WTC11 (cell line): Measurements from ENCODE around the gene JMJD8. TPM values are rescaled to one million over a fixed set of nuclear protein-coding genes. Genes with fewer than 3 reads are reported as not detected.
A peak's percentile ranks its signal among the peaks of the same experiment; 100 is the strongest.

Experiments
- EMX1 ChIP-seq: fragments of 250-450 bp; sonication (Bioruptor Pico); IDR thresholded peaks from 2 replicates; pipeline ENCODE4 v1.8.0; 2021; ENCODE audit warnings: mild to moderate bottlenecking
- ESRRA ChIP-seq: sonication (generic); formaldehyde crosslinking; IDR thresholded peaks from 2 replicates; pipeline ENCODE4 v1.8.1; 2022; ENCODE audit warnings: mild to moderate bottlenecking, missing genetic modification reagents, borderline replicate concordance
- FOXJ3 ChIP-seq: sonication (generic); formaldehyde crosslinking; IDR thresholded peaks from 2 replicates; pipeline ENCODE4 v1.9.0; 2021; ENCODE audit warnings: missing genetic modification reagents, mild to moderate bottlenecking, borderline replicate concordance
- FOXK1 ChIP-seq: sonication (generic); formaldehyde crosslinking; IDR thresholded peaks from 2 replicates; pipeline ENCODE4 v1.8.0; 2022; ENCODE audit warnings: mild to moderate bottlenecking, moderate library complexity, missing genetic modification reagents
- GRHL2 ChIP-seq: fragments of 250-450 bp; sonication (Bioruptor Pico); IDR thresholded peaks from 2 replicates; pipeline ENCODE4 v1.8.0; 2022; ENCODE audit warnings: mild to moderate bottlenecking, moderate library complexity; ENCODE audit not compliant: insufficient replicate concordance, severe bottlenecking
- IRF2 ChIP-seq: sonication (generic); formaldehyde crosslinking; IDR thresholded peaks from 2 replicates; pipeline ENCODE4 v1.8.0; 2022; ENCODE audit warnings: low read depth, missing genetic modification reagents, borderline replicate concordance
- NFYB ChIP-seq: sonication (generic); formaldehyde crosslinking; conservative IDR thresholded peaks from 2 replicates; pipeline ENCODE4 v1.8.0; 2022; ENCODE audit warnings: low read depth, missing genetic modification reagents
- PRDM15 ChIP-seq: sonication (generic); formaldehyde crosslinking; IDR thresholded peaks from 2 replicates; pipeline ENCODE4 v1.8.0; 2022; ENCODE audit warnings: missing genetic modification reagents
- PRRX2 ChIP-seq: fragments of 250-450 bp; sonication (Bioruptor Pico); IDR thresholded peaks from 2 replicates; pipeline ENCODE4 v1.8.0; 2021; ENCODE audit warnings: mild to moderate bottlenecking
- SMAD4 ChIP-seq: sonication (generic); formaldehyde crosslinking; IDR thresholded peaks from 2 replicates; pipeline ENCODE4 v1.8.0; 2022; ENCODE audit warnings: mild to moderate bottlenecking, missing genetic modification reagents
- TEAD4 ChIP-seq: sonication (generic); formaldehyde crosslinking; IDR thresholded peaks from 2 replicates; pipeline ENCODE4 v1.8.0; 2022; ENCODE audit warnings: mild to moderate bottlenecking, missing genetic modification reagents
- ZNF121 ChIP-seq: sonication (generic); formaldehyde crosslinking; IDR thresholded peaks from 2 replicates; pipeline ENCODE4 v1.8.0; 2023; ENCODE audit warnings: missing genetic modification reagents
- ZNF232 ChIP-seq: sonication (generic); formaldehyde crosslinking; IDR thresholded peaks from 2 replicates; pipeline ENCODE4 v1.8.0; 2022; ENCODE audit warnings: mild to moderate bottlenecking, missing genetic modification reagents
- ZNF263 ChIP-seq: sonication (generic); formaldehyde crosslinking; IDR thresholded peaks from 2 replicates; pipeline ENCODE4 v1.8.1; 2022; ENCODE audit warnings: low read depth, mild to moderate bottlenecking, moderate library complexity, missing genetic modification reagents
- ZNF423 ChIP-seq: fragments of 250-450 bp; sonication (Bioruptor Pico); IDR thresholded peaks from 2 replicates; pipeline ENCODE4 v2.1.2; 2022; ENCODE audit warnings: mild to moderate bottlenecking, moderate library complexity
- ZSCAN18 ChIP-seq: fragments of 250-450 bp; sonication (Bioruptor Pico); IDR thresholded peaks from 2 replicates; pipeline ENCODE4 v2.1.2; 2022; ENCODE audit warnings: mild to moderate bottlenecking, moderate library complexity
- total RNA-seq: library from RNA; stranded (reverse); gene quantifications from 3 replicates; pipeline ENCODE4 v1.2.3, GENCODE V29; 2021
- TF ChIP-seq, protein P1 (sequence below): sonication (generic); formaldehyde crosslinking; IDR thresholded peaks from 2 replicates; pipeline ENCODE4 v1.8.0; 2023; ENCODE audit warnings: mild to moderate bottlenecking, missing genetic modification reagents
- TF ChIP-seq, protein P2 (sequence below): sonication (generic); formaldehyde crosslinking; conservative IDR thresholded peaks from 2 replicates; pipeline ENCODE4 v1.8.1; 2023; ENCODE audit warnings: mild to moderate bottlenecking, low read depth, missing genetic modification reagents, moderate library complexity
- TF ChIP-seq, protein P3 (sequence below): sonication (generic); formaldehyde crosslinking; IDR thresholded peaks from 2 replicates; pipeline ENCODE4 v1.8.1; 2022; ENCODE audit warnings: mild to moderate bottlenecking, moderate library complexity, missing genetic modification reagents
- TF ChIP-seq, protein P4 (sequence below): sonication (generic); formaldehyde crosslinking; IDR thresholded peaks from 2 replicates; pipeline ENCODE4 v1.8.0; 2023; ENCODE audit warnings: missing genetic modification reagents, mild to moderate bottlenecking, borderline replicate concordance

JMJD8 gene
- total RNA-seq, 1 experiment from 2014 or later, result 61.2 TPM

GRCh38 chr16:700684-701584 is 16.8 kb upstream of the JMJD8 start (continued):
- TF ChIP-seq PRDM15 (CRISPR knock-in tag) (no peak; the same call in 1 of the 2 replicates), IRF2 (CRISPR knock-in tag) (0 out of 2 replicates have a peak, but pooled peaks have one; percentile 75), ESRRA (CRISPR knock-in tag) (peak; percentile 97), TEAD4 (CRISPR knock-in tag) (peak; percentile 89; the same call in 1 of the 2 replicates), PRRX2 (CRISPR knock-in tag) (no peak), GRHL2 (CRISPR knock-in tag) (no peak), ZNF423 (CRISPR knock-in tag) (no peak), FOXJ3 (CRISPR knock-in tag) (no peak), SMAD4 (CRISPR knock-in tag) (peak; percentile 89; the same call in 1 of the 2 replicates), NFYB (CRISPR knock-in tag) (peak; percentile 54; the same call in 1 of the 2 replicates), FOXK1 (CRISPR knock-in tag) (peak; percentile 86), ZNF263 (CRISPR knock-in tag) (peak; percentile 70; the same call in 1 of the 2 replicates), ZSCAN18 (CRISPR knock-in tag) (no peak), ZNF121 (CRISPR knock-in tag) (no peak), ZNF232 (peak; percentile 93), EMX1 (CRISPR knock-in tag) (no peak)
- TF ChIP-seq, protein P1, sequence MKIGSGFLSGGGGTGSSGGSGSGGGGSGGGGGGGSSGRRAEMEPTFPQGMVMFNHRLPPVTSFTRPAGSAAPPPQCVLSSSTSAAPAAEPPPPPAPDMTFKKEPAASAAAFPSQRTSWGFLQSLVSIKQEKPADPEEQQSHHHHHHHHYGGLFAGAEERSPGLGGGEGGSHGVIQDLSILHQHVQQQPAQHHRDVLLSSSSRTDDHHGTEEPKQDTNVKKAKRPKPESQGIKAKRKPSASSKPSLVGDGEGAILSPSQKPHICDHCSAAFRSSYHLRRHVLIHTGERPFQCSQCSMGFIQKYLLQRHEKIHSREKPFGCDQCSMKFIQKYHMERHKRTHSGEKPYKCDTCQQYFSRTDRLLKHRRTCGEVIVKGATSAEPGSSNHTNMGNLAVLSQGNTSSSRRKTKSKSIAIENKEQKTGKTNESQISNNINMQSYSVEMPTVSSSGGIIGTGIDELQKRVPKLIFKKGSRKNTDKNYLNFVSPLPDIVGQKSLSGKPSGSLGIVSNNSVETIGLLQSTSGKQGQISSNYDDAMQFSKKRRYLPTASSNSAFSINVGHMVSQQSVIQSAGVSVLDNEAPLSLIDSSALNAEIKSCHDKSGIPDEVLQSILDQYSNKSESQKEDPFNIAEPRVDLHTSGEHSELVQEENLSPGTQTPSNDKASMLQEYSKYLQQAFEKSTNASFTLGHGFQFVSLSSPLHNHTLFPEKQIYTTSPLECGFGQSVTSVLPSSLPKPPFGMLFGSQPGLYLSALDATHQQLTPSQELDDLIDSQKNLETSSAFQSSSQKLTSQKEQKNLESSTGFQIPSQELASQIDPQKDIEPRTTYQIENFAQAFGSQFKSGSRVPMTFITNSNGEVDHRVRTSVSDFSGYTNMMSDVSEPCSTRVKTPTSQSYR (CRISPR knock-in tag), result no peak
- TF ChIP-seq, protein P2, sequence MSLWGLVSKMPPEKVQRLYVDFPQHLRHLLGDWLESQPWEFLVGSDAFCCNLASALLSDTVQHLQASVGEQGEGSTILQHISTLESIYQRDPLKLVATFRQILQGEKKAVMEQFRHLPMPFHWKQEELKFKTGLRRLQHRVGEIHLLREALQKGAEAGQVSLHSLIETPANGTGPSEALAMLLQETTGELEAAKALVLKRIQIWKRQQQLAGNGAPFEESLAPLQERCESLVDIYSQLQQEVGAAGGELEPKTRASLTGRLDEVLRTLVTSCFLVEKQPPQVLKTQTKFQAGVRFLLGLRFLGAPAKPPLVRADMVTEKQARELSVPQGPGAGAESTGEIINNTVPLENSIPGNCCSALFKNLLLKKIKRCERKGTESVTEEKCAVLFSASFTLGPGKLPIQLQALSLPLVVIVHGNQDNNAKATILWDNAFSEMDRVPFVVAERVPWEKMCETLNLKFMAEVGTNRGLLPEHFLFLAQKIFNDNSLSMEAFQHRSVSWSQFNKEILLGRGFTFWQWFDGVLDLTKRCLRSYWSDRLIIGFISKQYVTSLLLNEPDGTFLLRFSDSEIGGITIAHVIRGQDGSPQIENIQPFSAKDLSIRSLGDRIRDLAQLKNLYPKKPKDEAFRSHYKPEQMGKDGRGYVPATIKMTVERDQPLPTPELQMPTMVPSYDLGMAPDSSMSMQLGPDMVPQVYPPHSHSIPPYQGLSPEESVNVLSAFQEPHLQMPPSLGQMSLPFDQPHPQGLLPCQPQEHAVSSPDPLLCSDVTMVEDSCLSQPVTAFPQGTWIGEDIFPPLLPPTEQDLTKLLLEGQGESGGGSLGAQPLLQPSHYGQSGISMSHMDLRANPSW (CRISPR knock-in tag), result peak; percentile 93; the same call in 1 of the 2 replicates
- TF ChIP-seq, protein P3, sequence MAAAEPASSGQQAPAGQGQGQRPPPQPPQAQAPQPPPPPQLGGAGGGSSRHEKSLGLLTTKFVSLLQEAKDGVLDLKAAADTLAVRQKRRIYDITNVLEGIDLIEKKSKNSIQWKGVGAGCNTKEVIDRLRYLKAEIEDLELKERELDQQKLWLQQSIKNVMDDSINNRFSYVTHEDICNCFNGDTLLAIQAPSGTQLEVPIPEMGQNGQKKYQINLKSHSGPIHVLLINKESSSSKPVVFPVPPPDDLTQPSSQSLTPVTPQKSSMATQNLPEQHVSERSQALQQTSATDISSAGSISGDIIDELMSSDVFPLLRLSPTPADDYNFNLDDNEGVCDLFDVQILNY (CRISPR knock-in tag), result peak; percentile 96
- TF ChIP-seq, protein P4, sequence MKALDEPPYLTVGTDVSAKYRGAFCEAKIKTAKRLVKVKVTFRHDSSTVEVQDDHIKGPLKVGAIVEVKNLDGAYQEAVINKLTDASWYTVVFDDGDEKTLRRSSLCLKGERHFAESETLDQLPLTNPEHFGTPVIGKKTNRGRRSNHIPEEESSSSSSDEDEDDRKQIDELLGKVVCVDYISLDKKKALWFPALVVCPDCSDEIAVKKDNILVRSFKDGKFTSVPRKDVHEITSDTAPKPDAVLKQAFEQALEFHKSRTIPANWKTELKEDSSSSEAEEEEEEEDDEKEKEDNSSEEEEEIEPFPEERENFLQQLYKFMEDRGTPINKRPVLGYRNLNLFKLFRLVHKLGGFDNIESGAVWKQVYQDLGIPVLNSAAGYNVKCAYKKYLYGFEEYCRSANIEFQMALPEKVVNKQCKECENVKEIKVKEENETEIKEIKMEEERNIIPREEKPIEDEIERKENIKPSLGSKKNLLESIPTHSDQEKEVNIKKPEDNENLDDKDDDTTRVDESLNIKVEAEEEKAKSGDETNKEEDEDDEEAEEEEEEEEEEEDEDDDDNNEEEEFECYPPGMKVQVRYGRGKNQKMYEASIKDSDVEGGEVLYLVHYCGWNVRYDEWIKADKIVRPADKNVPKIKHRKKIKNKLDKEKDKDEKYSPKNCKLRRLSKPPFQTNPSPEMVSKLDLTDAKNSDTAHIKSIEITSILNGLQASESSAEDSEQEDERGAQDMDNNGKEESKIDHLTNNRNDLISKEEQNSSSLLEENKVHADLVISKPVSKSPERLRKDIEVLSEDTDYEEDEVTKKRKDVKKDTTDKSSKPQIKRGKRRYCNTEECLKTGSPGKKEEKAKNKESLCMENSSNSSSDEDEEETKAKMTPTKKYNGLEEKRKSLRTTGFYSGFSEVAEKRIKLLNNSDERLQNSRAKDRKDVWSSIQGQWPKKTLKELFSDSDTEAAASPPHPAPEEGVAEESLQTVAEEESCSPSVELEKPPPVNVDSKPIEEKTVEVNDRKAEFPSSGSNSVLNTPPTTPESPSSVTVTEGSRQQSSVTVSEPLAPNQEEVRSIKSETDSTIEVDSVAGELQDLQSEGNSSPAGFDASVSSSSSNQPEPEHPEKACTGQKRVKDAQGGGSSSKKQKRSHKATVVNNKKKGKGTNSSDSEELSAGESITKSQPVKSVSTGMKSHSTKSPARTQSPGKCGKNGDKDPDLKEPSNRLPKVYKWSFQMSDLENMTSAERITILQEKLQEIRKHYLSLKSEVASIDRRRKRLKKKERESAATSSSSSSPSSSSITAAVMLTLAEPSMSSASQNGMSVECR (CRISPR knock-in tag), result peak; percentile 97; the same call in 1 of the 2 replicates
